Left hindlimb (tissue), 1 donor: ENCODE measurements around the gene SGCD.
A peak's percentile ranks its signal among the peaks of the same experiment; 100 is the strongest.
"Not testable (repeated sequence)": the region's sequence is repeated elsewhere in the genome, so short reads cannot be mapped to it uniquely, and the experiment has no call there.

Experiments
- DNase-seq: peaks from one replicate; pipeline ENCODE4 v3.0.0-alpha.2; 2018

SGCD gene

DNA sequence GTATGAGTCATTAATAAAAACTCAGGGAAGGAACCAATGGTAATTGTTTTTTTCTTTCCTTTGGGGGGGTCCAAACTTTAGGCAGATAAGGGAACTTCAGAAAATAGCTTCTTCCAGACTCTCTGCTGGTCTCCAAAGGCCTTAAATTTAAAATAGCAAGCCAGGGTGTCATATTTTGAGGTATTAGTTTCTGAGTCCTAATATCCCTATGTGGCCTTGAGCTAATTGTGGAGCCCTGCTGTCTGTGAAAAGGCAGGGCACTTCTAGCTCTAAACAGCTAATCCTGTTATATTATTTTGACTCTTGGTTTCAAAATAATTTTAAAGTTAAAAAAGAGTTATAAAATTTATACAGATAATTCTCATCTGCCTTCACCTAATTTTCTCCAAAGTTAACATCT, 327.5 kb downstream of the SGCD start:
- no peak for DNase-seq

DNA sequence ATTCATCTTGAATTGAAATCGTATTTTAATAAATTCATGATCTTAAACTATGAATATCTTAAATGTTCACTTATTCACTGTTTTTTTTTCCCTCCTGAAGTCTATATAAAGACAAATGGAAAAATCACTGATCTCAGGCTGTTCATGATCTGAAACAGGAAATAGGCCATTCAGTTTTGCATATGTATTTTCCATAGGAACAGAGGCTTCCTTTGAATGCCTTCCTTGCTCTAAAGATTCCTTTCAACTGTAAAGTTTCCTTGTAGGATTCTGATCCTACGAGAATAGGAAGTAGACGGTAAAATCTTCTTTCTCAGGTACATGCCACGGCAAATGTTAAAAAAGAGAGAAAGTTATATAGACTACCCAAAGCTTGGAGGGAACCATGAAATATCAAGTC, 328.8 kb downstream of the SGCD start:
- DNase-seq = no peak

DNA sequence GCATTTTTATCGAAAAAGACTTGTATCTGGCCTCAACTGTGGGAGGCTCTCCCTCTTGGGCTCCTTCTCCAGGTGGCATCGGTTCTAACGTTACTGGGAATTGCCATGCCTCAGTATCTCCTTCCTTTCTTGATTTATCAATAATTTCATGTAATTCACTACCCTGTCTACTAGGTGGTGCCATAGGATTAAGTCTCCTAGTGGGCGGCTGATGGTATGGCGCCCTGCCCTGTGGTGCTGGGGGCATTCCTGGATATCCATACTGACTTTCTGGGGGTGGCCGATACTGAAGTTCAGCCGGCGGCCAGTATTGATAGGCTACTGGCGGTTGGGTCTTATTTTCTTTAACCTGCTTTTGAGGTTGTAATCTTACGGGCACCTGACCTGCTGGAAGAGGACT, 337.9 kb downstream of the SGCD start:
- DNase-seq = not testable (repeated sequence)

DNA sequence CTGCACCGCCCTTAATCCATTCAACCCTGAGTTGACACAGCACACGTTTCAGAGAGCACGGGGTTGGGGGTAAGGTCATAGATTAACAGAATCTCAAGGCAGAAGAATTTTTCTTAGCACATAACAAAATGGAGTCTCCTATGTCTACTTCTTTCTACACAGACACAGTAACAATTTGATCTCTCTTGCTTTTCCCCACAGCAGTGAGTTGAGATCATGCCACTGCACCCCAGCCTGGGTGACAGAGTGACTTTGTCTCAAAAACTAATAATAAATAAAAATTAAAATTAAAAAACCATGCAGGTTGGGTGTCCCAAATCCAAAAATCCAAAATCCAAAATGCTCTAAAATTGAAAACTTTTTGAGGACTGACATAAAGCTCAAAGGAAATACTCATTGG, 339.7 kb downstream of the SGCD start:
- DNase-seq = not testable (repeated sequence)

DNA sequence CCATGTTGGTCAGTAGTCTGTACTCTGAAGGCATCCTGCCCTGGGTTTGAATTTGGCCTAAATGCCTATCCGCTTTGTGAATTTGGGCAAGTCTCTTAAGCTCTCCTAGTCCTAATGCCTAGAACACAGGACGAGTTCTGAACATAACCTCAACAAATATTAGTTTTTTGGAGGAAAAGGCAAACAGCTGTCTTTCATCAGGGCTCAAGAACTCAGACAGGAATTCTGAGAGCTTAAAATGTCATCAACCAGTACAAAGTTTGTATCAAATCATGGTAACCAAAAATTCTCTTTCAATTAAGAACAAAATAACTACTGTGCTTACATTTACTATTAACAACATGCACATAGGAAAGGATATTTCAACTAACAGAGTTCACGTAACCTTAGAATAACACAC, 340.7 kb downstream of the SGCD start:
- no peak for DNase-seq

DNA sequence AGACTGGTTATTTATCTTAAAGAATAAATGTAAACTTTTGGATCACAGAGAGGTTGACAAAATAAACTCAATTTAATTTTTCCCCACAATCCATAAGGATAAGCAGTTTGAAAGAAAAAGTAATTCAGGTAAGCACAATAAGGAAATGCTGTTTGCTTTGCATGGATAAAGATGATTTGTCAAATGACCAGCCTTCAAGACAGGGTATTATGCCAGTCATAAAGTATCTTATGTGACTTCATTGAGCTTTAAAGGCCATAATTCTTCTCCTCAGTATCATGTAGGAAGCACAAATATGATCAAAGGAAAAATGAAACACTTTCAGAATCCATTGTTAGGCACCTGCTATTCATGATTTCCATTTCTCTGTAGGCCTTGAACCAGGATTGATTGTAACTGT, 342.5 kb downstream of the SGCD start:
- no peak for DNase-seq

DNA sequence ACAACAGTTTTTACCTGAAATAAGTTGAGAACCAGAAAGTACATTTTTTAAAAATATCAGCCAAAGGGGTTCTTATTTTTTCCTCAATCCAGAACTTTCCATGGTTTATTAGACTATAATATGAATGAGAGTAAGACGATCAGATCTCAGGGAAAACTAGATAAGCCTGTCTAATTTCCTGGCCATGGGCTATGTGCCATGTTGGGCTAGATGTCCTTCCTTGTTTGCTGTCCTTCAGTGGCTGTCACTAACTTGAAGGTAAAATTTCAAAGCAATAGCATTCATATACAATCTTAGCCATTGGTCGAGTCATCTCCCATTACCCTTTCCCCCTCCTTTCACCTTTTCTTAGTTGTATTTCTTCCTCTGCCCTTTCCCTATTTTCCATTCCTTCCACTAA, 343.7 kb downstream of the SGCD start:
- DNase-seq = no peak

- no peak for DNase-seq
Measured at GRCh38 chr5:156675395-156675794, 348.4 kb downstream of the SGCD start.

DNA sequence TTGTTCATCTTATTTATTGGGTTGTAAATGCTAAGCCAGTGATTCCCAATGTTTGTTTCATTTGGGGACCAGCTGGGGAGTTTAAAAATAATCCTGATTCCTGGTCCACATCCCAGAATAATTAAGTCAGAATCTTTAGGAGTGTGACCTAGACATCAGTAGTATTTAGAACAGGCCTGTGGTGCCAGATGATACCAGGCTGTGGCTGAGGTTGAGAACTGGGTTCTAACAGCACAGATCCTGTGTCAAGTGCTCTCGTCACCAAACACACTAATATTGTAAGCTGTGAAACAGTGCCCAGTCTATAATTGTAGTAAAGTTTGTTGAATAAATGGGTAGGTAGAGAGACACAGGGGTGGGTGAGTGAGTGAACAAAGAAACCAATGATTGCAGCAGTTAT, 351.0 kb downstream of the SGCD start:
- no peak for DNase-seq

- no peak for DNase-seq
Measured at GRCh38 chr5:156678484-156678883, 351.5 kb downstream of the SGCD start.

GRCh38 chr5:156680831-156681230, 353.9 kb downstream of the SGCD start:
- DNase-seq = no peak

DNA sequence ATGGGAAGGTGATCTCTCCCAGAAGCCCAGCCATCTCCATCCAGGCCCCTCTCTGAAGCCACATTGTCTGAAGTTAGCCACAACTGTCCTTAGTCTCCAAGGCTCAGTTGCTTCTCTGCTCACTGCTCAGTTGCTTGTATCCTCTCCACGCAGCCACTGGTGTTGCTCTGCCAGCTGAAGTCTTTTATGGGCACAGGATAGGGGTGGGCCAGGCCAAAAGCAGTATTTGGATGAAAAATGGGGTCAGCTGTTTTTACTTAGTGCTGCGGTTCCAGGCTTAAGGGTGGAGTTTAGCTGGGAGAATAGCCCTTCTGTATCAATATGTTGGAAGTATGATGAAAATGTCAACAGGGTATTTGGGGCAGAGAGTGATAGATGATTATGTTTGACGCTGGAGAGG, 354.3 kb downstream of the SGCD start:
- DNase-seq = peak; percentile 38

- DNase-seq = no peak
Measured at GRCh38 chr5:156682971-156683370, 356.0 kb downstream of the SGCD start.

DNA sequence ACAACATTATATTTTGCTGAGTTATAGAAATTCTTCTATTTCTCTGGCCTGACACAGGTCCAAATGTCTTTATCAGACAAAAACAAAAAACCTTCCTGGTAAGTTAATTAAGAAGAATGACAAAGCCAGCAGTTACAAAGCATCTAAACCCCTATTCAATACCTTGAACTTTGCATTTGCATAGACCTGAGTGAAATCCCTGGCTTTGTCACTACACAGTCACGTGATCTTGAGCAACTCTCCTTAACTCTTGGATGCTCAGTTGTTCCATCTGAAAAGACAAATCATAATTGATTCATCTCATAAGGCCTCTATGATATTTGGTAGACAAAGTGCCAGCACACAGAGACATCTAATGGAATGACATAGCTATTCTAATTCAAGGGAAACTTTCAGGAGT, 356.5 kb downstream of the SGCD start:
- no peak for DNase-seq

DNA sequence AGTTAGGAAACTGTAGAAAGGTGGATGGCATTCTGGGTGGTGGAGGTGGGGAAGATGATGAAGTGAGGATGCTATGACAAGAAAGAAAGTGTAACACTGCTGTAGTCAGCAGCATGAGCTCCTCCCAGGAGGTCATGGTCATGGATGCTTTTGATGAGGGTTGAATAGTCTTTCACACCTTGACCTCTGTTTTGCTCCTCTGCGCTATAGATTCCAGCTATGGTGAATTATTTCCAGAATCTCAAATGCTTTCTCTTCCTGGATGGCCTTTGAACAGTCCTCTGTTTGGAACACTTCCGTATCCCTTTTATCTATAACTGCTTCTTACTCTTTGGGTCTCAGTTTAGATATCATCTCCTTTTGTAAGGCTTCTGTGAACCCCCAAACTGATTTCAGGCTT, 357.3 kb downstream of the SGCD start:
- DNase-seq = no peak

DNA sequence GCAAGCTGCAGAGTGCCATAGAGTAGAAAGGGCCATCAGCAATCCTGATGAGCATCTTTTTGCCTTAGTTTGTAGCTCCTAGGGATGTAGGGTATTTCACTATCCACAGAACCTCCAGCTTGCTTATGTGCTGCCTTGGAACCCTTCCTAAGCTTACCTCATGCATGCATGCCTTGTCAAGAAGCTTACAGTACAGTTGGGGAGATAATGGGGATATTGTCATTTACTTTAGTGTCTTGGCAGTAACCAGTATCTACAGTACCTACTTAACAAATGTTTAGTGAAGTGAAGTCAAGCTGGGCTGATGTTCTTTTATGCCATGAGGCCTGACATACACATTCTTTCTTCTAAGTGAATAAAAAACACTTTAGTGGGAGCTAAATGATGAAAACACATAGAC, 358.5 kb downstream of the SGCD start:
- DNase-seq = no peak

- DNase-seq = no peak
Measured at GRCh38 chr5:156686380-156686779, 359.4 kb downstream of the SGCD start.

DNA sequence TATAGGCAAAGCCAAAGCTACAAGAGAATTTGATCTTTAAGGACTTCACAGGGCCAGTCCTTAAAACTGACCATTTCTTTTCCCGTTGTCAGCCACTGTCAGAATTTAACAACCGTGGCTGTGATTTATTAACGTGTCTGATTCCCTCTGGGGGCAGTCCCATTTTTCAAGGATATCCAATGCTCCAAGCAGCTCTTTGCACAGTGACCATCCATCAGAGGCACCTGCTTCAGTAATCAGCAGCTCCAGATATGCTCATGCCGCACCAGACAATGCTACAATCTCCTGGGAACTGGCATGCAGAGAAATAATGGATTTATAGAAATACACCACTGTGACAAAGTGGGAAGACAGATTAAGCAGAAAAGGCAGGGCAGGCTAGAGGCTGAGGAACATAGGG, 359.8 kb downstream of the SGCD start:
- no peak for DNase-seq

DNA sequence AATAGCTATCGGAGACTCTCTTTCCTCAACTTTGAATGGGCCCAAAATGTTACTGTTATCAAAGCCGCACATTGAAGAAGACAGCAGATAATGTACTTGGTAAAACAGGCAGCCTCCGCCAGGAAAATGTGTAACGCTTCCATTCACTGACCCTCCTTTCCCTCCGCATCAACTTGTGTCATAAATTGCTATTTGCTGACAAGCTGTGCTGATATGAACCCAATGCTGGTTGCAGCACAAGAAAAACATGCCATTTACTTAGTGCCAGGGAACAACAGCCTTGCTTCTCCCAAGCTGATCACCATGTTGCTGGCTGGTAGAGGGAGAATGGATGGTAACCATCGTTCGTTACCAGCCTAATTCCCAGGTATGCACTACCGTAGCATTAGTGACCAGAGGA, 360.6 kb downstream of the SGCD start:
- no peak for DNase-seq

- DNase-seq = no peak
Measured at GRCh38 chr5:156691572-156691971, 364.6 kb downstream of the SGCD start.

- DNase-seq = no peak
Measured at GRCh38 chr5:156693113-156693512, 366.1 kb downstream of the SGCD start.

DNA sequence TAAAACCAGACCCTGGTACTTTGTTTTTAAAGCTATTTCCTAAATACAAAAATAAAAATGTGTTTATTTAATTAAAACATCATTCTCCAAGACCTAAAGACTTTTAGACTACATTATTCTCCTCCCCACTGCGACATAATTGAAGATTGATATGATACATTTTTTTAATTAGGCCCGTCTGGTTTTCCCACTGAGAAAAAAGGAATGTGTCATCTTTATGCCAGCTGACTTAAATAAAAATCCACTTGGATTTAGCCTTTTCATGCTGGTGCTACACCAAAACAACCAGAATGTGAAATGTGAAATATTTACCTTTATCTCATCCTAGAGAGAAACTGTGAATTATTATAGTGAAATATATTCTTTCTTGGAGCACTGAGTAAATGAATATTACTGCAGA, 367.6 kb downstream of the SGCD start:
- DNase-seq = no peak

DNA sequence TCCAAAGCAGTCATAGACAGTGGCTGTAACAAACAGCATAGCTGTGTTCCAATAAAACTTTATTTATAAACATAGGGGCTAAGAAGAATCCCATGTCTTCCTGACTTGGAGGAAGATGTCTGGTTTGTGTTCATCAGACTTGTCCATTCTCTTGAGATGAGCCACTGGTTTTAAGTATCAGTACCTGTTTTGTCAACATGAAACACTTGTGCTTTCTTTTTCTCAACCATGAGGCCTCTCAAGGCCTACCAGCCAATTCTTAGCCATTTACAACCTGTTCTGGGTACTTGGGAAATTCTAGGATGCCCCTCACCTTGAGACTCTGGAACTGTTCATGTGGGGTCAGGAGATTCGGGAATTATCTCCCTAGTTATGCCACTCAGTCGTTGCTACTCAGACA, 368.8 kb downstream of the SGCD start:
- DNase-seq = no peak

GRCh38 chr5:156698323-156698722, 371.4 kb downstream of the SGCD start:
- DNase-seq = no peak

GRCh38 chr5:156699147-156699546, 372.2 kb downstream of the SGCD start:
- DNase-seq = no peak

- no peak for DNase-seq
Measured at GRCh38 chr5:156704139-156704538, 377.2 kb downstream of the SGCD start.
